Ishikawa (cell line): ENCODE data around the gene SAMSN1.

ENCODE experiments used
- CEBPB ChIP-seq: IDR thresholded peaks from 2 replicates; pipeline ENCODE4 v1.6.1; 2012
- CREB1 ChIP-seq: IDR thresholded peaks from 2 replicates; pipeline ENCODE4 v1.6.1; 2012; ENCODE audit warnings: low read depth
- EGR1 ChIP-seq: IDR thresholded peaks from 2 replicates; pipeline ENCODE4 v1.6.1; 2012
- EP300 ChIP-seq: IDR thresholded peaks from 2 replicates; pipeline ENCODE4 v1.6.1; 2012; ENCODE audit warnings: borderline replicate concordance
- FOXM1 ChIP-seq: IDR thresholded peaks from 2 replicates; pipeline ENCODE4 v1.6.1; 2012; ENCODE audit warnings: low read depth, borderline replicate concordance
- MAX ChIP-seq: IDR thresholded peaks from 2 replicates; pipeline ENCODE4 v1.6.1; 2012
- NFIC ChIP-seq: IDR thresholded peaks from 2 replicates; pipeline ENCODE4 v1.6.1; 2012
- RAD21 ChIP-seq: IDR thresholded peaks from 2 replicates; pipeline ENCODE4 v1.6.1; 2012; ENCODE audit warnings: low read depth
- REST ChIP-seq: IDR thresholded peaks from 2 replicates; pipeline ENCODE4 v1.6.1; 2012; ENCODE audit warnings: low read depth, mild to moderate bottlenecking
- TAF1 ChIP-seq: IDR thresholded peaks from 2 replicates; pipeline ENCODE4 v1.6.1; 2012; ENCODE audit warnings: low read depth, mild to moderate bottlenecking
- TCF12 ChIP-seq: IDR thresholded peaks from 2 replicates; pipeline ENCODE4 v1.6.1; 2012; ENCODE audit warnings: low read depth
- TEAD4 ChIP-seq: IDR thresholded peaks from 2 replicates; pipeline ENCODE4 v1.6.1; 2012
- USF1 ChIP-seq: IDR thresholded peaks from 2 replicates; pipeline ENCODE4 v1.6.1; 2012
- YY1 ChIP-seq: IDR thresholded peaks from 2 replicates; pipeline ENCODE4 v1.6.1; 2012; ENCODE audit warnings: low read depth
- ZBTB7A ChIP-seq: IDR thresholded peaks from 2 replicates; pipeline ENCODE4 v1.6.1; 2012; ENCODE audit warnings: low read depth

Gene SAMSN1

DNA sequence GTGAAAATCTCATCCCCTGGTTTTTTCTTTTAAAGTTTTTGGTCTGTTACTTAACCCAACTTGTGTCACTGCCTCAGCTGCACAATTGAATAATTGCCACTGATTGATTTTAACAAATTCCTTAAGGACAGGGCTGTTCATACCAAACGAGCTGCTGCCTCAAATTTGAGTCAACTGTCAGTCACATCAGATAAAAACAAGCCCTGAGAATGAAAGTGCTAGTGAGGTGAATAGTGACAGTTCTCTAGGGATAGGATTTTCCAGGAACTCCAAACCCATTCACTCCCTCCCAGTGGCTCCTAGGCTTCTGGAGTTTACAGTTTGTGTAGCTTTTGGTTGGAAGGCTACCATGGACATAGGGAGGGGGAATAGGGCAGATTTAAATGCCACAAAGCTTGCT, 79.4 kb downstream of the SAMSN1 start:
- TF ChIP-seq EGR1 (no peak), YY1 (no peak), FOXM1 (no peak), CREB1 (no peak), ZBTB7A (no peak), NFIC (no peak), REST (no peak), CEBPB (no peak), TCF12 (no peak), TEAD4 (no peak), RAD21 (no peak), MAX (no peak), USF1 (no peak), TAF1 (no peak)

GRCh38 chr21:14457762-14458161, 88.4 kb downstream of the SAMSN1 start:
- TF ChIP-seq YY1 (no peak), ZBTB7A (no peak), NFIC (no peak), CEBPB (no peak), MAX (no peak), CREB1 (no peak), FOXM1 (no peak), TCF12 (no peak), RAD21 (no peak), EP300 (no peak), REST (no peak), TEAD4 (no peak)

DNA sequence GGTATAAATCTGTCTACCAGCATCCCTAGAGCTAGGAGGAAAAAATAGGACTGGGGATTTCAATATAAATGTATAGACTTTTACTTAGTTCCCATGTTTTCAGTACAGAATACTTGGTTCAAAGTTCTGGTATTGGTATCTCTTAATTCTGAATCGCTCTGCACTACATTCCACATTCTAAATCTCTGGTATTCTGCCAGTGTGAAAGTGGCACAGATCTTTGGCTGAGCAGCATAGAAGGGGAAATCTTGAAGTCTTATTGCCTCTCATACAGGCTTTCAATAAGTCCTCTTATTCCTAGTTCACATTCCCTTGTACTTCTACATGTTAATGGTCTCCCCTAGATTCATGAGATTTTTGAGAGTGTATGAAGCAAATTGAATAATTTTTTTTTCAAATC, 89.2 kb downstream of the SAMSN1 start:
- TF ChIP-seq RAD21 (no peak), CEBPB (no peak), MAX (no peak), TEAD4 (no peak), REST (no peak), FOXM1 (no peak), TAF1 (no peak), CREB1 (no peak), NFIC (no peak), YY1 (no peak), USF1 (no peak), EGR1 (no peak), TCF12 (no peak), EP300 (no peak), ZBTB7A (no peak)
